GM12878 (cell line): ENCODE data around the gene GIMAP1. TPM values are rescaled to one million over a fixed set of nuclear protein-coding genes. Genes with fewer than 3 reads are reported as not detected.

Experiments
- ATAC-seq: fragments of 200-7000 bp; cut with Tn5 transposase; 3 replicates; pipeline ENCODE4 v1.9.1; 2020; ENCODE audit warnings: mild to moderate bottlenecking, moderate library complexity
- BruUV-seq: library from RNA; stranded (reverse); fragments of 400-500 nt; replicated peaks from 2 replicates; lab custom pipeline; 2021; lab: Mats Ljungman, UMichigan
- CTCF ChIA-PET: fragments of 300-600 bp; sonication (Branson Sonifier 250); formaldehyde crosslinking; extraction: SDS; loops from one replicate; lab custom pipeline; 2021; ENCODE audit warnings: inconsistent platforms; lab: Yijun Ruan, JAX
- POLR2A ChIA-PET: fragments of 350-600 bp; formaldehyde crosslinking; extraction: SDS; loops from one replicate; lab custom pipeline; 2021; ENCODE audit warnings: inconsistent platforms; lab: Charles Lee
- RAD21 ChIA-PET: fragments of 300-600 bp; sonication (Branson Sonifier 250); formaldehyde crosslinking; loops from one replicate; lab custom pipeline; 2023; ENCODE audit warnings: antibody characterized with exemption; ENCODE audit not compliant: unreplicated experiment; lab: Charles Lee
- SMC1A ChIA-PET: fragments of 300-600 bp; sonication (Branson Sonifier 250); formaldehyde crosslinking; loops from one replicate; lab custom pipeline; 2023; ENCODE audit not compliant: unreplicated experiment, uncharacterized antibody; lab: Charles Lee
- DNase-seq: peaks from one replicate; pipeline ENCODE4 v3.0.0-alpha.2; 2011; ENCODE audit warnings: low read depth, low spot score
- FAIRE-seq: peaks from 3 replicates; lab custom pipeline; 2011; peaks lifted over from hg19 to GRCh38; lab: Jason Lieb, UNC
- H2AFZ ChIP-seq: 2 replicates; pipeline ENCODE4 v1.6.0; 2011; ENCODE audit warnings: low read depth, low read length, control low read depth; ENCODE audit not compliant: control insufficient read depth
- H3K27ac ChIP-seq: 2 replicates; pipeline ENCODE4 v1.5.1; 2011; ENCODE audit warnings: control low read depth; ENCODE audit not compliant: control insufficient read depth, insufficient read depth
- H3K27me3 ChIP-seq, 2 experiments: replicated peaks in 1 of 2; 2 replicates each; pipeline versions ENCODE4 v1.6.0 to v1.6.1; 2011; ENCODE audit warnings: low read length in 1 of 2; ENCODE audit not compliant: control insufficient read depth in 2 of 2, insufficient read depth in 2 of 2
- H3K36me3 ChIP-seq, 2 experiments: 2 replicates each; pipeline ENCODE4 v1.5.1; 2011; ENCODE audit warnings: low read length in 1 of 2; ENCODE audit not compliant: control insufficient read depth in 2 of 2, insufficient read depth in 2 of 2
- H3K4me1 ChIP-seq: 2 replicates; pipeline ENCODE4 v1.6.1; 2011; ENCODE audit warnings: mild to moderate bottlenecking, low read length, moderate library complexity, mixed read lengths; ENCODE audit not compliant: control insufficient read depth, insufficient read depth
- H3K4me2 ChIP-seq: 2 replicates; pipeline ENCODE4 v1.6.0; 2011; ENCODE audit warnings: control low read depth; ENCODE audit not compliant: control insufficient read depth, insufficient read depth
- H3K4me3 ChIP-seq: fragments of 200-600 bp; sonication (generic); 2 replicates; pipeline ENCODE4 v1.5.1; 2016
- H3K79me2 ChIP-seq: 2 replicates; pipeline ENCODE4 v1.6.0; 2011; ENCODE audit warnings: low read length; ENCODE audit not compliant: control insufficient read depth, insufficient read depth
- H3K9ac ChIP-seq: 2 replicates; pipeline ENCODE4 v1.8.0; 2011; ENCODE audit warnings: low read length, control low read depth, mixed read lengths; ENCODE audit not compliant: control insufficient read depth, insufficient read depth
- H3K9me3 ChIP-seq: replicated peaks from 3 replicates; pipeline ENCODE4 v1.5.1; 2011; ENCODE audit warnings: mild to moderate bottlenecking, low read length; ENCODE audit not compliant: control insufficient read depth, insufficient read depth
- H4K20me1 ChIP-seq: 2 replicates; pipeline ENCODE4 v1.6.0; 2011; ENCODE audit not compliant: control insufficient read depth, insufficient read depth
- HDAC2 ChIP-seq: fragments of 200-600 bp; sonication (generic); IDR thresholded peaks from 2 replicates; pipeline ENCODE4 v1.6.1; 2017
- WGBS: methylation state at CpG from one replicate; pipeline ENCODE4 v1.1.6; 2016; ENCODE audit warnings: low lambda C conversion rate; ENCODE audit not compliant: insufficient replicate concordance, insufficient coverage; ENCODE audit errors: missing lambda C conversion rate; 5-methylcytosine and 5-hydroxymethylcytosine counted together
- in situ Hi-C: fragments of 300-500 bp; cut with MboI; formaldehyde crosslinking; loops from 9 replicates; pipeline ENCODE4 v1.14.3; 2018; ENCODE audit warnings: mixed read lengths
- intact Hi-C: fragments of 100-400 bp; cut with micrococcal nuclease; formaldehyde crosslinking; loops from one replicate; pipeline ENCODE4 v1.14.2; 2022; ENCODE audit not compliant: unreplicated experiment
- polyA plus RNA-seq, 11 experiments: library from polyadenylated mRNA; depleted of rRNA in 4 of 11; unstranded in 6 of 11; stranded (reverse) in 5 of 11; fragments of >200 nt; fragmentation: Nextera tagmentation in 4 of 11; fragmentation: Illumina TruSeq in 1 of 11; extraction: Ambion mirVana in 4 of 11; extraction: Trizol in 1 of 11; gene quantifications; 1 replicate in 1 of 11; 2 replicates in 10 of 11; pipeline versions ENCODE4 v1.2.1 to v1.2.3, GENCODE V29; 2011 to 2016; ENCODE audit warnings: inconsistent platforms in 2 of 11, missing spikeins in 2 of 11, low read depth in 1 of 11
- total RNA-seq, 4 experiments: library from RNA; depleted of rRNA in 3 of 4; stranded (reverse); fragments of >200 nt in 3 of 4; fragmentation: Illumina TruSeq in 1 of 4; extraction: Trizol in 1 of 4; gene quantifications; 2 replicates each; pipeline versions ENCODE4 v1.2.1 to v1.2.3, GENCODE V29; 2013 to 2021
- TF ChIP-seq, protein P1 (sequence below): fragments of 450-650 bp; IDR thresholded peaks from 2 replicates; pipeline ENCODE4 v1.6.1; 2017; ENCODE audit warnings: mild to moderate bottlenecking
- TF ChIP-seq, protein P2 (sequence below): fragments of 450-650 bp; formaldehyde crosslinking; IDR thresholded peaks from 2 replicates; pipeline ENCODE4 v1.5.0; 2022; ENCODE audit warnings: mild to moderate bottlenecking, missing genetic modification characterization
- TF ChIP-seq, protein P3 (sequence below): IDR thresholded peaks from 2 replicates; pipeline ENCODE4 v1.6.1; 2012; ENCODE audit warnings: low read length, inconsistent platforms

GIMAP1 gene
- total and polyA plus RNA-seq, 10 of the 15 experiments (the other 5 are each of a cell fraction or from before 2014, with no cell fraction given), result 0.16 to 1.9 (median 1.1) TPM

DNA sequence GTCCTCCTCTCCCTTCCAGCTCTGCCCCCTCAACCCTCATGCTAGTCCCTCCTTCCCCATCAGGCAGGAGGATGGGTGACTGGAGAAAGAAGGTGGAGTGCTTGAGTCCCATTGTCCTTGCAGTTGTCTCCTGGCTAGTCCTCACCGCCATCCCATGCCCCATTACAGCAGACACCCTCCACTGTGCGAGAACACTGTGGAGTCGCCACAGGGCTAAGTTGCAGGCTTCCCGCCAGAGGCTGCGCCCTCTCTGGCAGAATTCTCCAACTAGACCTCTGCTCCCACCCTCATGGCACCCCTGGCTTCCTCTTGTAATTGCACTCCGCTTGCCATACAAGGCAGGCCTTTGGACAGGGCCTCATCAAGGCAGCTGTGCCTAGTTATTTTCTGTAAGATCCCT lies 27.8 kb upstream of the GIMAP1 start:
- no peaks in the 10 kb centered on the region for H3K27me3 ChIP-seq
- H3K9me3 ChIP-seq, result peaks cover 36% of the 10 kb centered on the region
- intact Hi-C loops, result loop anchor here (5.0 kb wide), 1 partner anchor 236 kb away; the partner anchor contains the start of gene GIMAP8
- BruUV-seq, result no TSS peak
- 0 out of 2 replicates have a peak overlapping the region, but pooled peaks have one; percentile 15 for H3K4me3 ChIP-seq
- peaks cover 26% of the 10 kb centered on the region for H3K79me2 ChIP-seq
- FAIRE-seq (no peak), ATAC-seq (no peak), DNase-seq (no peak)
- TF ChIP-seq, protein P1, sequence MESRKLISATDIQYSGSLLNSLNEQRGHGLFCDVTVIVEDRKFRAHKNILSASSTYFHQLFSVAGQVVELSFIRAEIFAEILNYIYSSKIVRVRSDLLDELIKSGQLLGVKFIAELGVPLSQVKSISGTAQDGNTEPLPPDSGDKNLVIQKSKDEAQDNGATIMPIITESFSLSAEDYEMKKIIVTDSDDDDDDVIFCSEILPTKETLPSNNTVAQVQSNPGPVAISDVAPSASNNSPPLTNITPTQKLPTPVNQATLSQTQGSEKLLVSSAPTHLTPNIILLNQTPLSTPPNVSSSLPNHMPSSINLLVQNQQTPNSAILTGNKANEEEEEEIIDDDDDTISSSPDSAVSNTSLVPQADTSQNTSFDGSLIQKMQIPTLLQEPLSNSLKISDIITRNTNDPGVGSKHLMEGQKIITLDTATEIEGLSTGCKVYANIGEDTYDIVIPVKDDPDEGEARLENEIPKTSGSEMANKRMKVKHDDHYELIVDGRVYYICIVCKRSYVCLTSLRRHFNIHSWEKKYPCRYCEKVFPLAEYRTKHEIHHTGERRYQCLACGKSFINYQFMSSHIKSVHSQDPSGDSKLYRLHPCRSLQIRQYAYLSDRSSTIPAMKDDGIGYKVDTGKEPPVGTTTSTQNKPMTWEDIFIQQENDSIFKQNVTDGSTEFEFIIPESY, result peak; percentile 58; the same call in 1 of the 2 replicates
- no peak for TF ChIP-seq HDAC2
- WGBS, result 99% methylated on average over 6 of the region's 6 CpGs
- no peak overlapping the region for H3K27ac ChIP-seq
- no peaks in the 10 kb centered on the region for H4K20me1 ChIP-seq
- peak overlapping the region; percentile 50; the same call in 1 of the 2 replicates for H3K4me2 ChIP-seq
- in situ Hi-C loops, result no loop called here
- ChIA-PET CTCF (interaction anchor here (0.8 kb wide), 1 partner anchor 20 kb away, joined by 3 read pairs; no protein-coding TSS in a partner anchor), SMC1A (interaction anchor here (1.1 to 1.5 kb wide), 2 partner anchors 19 to 28 kb away, joined by 3 to 4 read pairs; no protein-coding TSS in a partner anchor), POLR2A (no interaction called here), RAD21 (no interaction called here)
- H3K36me3 ChIP-seq, result peaks cover 12 to 28% of the 10 kb centered on the region in 2 experiments
- H2AFZ ChIP-seq, result no peak overlapping the region
- peaks cover 7% of the 10 kb centered on the region; the same call in 1 of the 2 replicates for H3K4me1 ChIP-seq
- no peak overlapping the region for H3K9ac ChIP-seq

DNA sequence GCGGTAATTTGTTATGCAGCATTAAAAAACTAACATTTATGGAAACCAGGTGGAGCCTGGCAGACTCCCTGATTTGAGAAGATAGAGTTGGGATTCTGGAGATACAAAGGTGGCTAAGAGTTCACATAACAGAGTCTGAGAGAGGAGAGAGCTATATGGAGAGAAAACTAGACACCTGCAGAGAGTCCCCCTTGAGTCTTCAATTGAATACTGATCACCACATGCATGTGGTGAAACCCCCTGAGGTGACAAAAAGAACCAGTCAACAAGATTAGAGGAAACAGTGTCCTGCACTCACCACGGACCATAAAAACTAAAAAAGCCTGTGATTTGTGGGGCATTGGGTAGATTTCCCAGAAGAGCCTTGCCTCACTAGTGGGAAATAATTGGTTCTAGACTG lies 20.8 kb upstream of the GIMAP1 start:
- Histone ChIP-seq H3K27ac (no peak overlapping the region), H3K4me3 (no peak overlapping the region), H3K79me2 (no peaks in the 10 kb centered on the region), H3K4me1 (no peaks in the 10 kb centered on the region), H3K36me3 (peaks cover 7% of the 10 kb centered on the region in 2 experiments; a peak in 3 of 4 replicates), H4K20me1 (no peaks in the 10 kb centered on the region), H2AFZ (no peak overlapping the region), H3K9me3 (peaks cover 26% of the 10 kb centered on the region), H3K4me2 (no peak overlapping the region), H3K27me3 (no peaks in the 10 kb centered on the region), H3K9ac (no peak overlapping the region)
- SMC1A ChIA-PET, result interaction anchor here (1.9 kb wide), 1 partner anchor 10 kb away, joined by 8 read pairs; the partner anchor contains the start of gene GIMAP2
- ATAC-seq, result no peak
- RAD21 ChIA-PET, result no interaction called here
- no TSS peak for BruUV-seq
- in situ Hi-C loops (no loop called here), intact Hi-C loops (no loop called here)
- POLR2A ChIA-PET, result interaction anchor here (0.5 kb wide), 1 partner anchor 345 kb away, joined by 3 read pairs; no protein-coding TSS in a partner anchor
- DNase-seq, result no peak
- TF ChIP-seq, protein P2, sequence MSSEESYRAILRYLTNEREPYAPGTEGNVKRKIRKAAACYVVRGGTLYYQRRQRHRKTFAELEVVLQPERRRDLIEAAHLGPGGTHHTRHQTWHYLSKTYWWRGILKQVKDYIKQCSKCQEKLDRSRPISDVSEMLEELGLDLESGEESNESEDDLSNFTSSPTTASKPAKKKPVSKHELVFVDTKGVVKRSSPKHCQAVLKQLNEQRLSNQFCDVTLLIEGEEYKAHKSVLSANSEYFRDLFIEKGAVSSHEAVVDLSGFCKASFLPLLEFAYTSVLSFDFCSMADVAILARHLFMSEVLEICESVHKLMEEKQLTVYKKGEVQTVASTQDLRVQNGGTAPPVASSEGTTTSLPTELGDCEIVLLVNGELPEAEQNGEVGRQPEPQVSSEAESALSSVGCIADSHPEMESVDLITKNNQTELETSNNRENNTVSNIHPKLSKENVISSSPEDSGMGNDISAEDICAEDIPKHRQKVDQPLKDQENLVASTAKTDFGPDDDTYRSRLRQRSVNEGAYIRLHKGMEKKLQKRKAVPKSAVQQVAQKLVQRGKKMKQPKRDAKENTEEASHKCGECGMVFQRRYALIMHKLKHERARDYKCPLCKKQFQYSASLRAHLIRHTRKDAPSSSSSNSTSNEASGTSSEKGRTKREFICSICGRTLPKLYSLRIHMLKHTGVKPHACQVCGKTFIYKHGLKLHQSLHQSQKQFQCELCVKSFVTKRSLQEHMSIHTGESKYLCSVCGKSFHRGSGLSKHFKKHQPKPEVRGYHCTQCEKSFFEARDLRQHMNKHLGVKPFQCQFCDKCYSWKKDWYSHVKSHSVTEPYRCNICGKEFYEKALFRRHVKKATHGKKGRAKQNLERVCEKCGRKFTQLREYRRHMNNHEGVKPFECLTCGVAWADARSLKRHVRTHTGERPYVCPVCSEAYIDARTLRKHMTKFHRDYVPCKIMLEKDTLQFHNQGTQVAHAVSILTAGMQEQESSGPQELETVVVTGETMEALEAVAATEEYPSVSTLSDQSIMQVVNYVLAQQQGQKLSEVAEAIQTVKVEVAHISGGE (CRISPR knock-in tag), result no peak
- TF ChIP-seq, protein P3, sequence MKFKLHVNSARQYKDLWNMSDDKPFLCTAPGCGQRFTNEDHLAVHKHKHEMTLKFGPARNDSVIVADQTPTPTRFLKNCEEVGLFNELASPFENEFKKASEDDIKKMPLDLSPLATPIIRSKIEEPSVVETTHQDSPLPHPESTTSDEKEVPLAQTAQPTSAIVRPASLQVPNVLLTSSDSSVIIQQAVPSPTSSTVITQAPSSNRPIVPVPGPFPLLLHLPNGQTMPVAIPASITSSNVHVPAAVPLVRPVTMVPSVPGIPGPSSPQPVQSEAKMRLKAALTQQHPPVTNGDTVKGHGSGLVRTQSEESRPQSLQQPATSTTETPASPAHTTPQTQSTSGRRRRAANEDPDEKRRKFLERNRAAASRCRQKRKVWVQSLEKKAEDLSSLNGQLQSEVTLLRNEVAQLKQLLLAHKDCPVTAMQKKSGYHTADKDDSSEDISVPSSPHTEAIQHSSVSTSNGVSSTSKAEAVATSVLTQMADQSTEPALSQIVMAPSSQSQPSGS, result no peak
- CTCF ChIA-PET, result no interaction called here
- FAIRE-seq, result no peak
- 69% methylated on average over 2 of the region's 2 CpGs for WGBS
